ENCODE data around the gene ROBO1.

DNA sequence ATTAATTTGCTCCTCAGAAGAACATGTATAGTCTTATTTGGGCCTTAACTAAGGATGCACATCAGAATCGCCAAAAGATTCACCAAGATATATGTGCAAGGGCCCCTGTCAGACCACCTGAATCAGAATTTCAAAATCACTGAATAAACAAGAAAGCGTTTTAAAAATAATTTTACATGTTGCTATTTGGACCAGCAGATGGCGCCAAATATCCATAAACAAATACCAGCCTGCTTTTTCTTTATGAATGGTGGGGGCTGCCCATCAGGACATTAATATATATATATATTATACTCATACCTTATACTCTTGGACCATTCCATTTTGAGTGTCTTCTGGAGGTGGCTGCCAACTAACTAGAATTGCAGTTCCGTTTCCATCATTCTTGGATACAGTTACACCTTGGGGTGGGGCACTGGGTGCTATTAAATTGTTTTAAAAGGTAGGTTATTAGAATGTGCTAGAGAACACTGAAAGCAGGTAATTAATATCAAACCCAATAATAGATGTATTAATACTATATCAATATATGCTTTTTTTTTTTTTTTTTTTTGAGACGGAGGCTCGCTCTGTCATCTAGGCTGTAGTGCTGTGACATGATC lies 1108.3 kb downstream of the ROBO1 start:
- peak; percentile 60 for TF ChIP-seq CTCF (IDR thresholded peaks at IDR 0.05; ENCODE audit: low read depth, low read length, missing input control)
- no peak for TF ChIP-seq MAX (IDR thresholded peaks at IDR 0.05)
- TF ChIP-seq REST (IDR thresholded peaks at IDR 0.05): no peak
